Neural cell (in vitro differentiated cells): ENCODE results near the gene LCE2D. TPM values are rescaled to one million over a fixed set of nuclear protein-coding genes. Genes with fewer than 3 reads are reported as not detected.

Experiments used
- H2AFZ ChIP-seq: fragments of 200-600, 300-800 bp; sonication (generic), shearing (Covaris generic); 2 replicates; pipeline ENCODE4 v1.6.0; 2014; ENCODE audit warnings: low read depth, mild to moderate bottlenecking, antibody characterized with exemption, low read length, moderate library complexity
- H3F3A ChIP-seq: fragments of 200-600 bp; shearing (Covaris generic); 2 replicates; pipeline ENCODE4 v1.6.1; 2016; ENCODE audit warnings: mild to moderate bottlenecking, moderate library complexity, mixed read lengths, antibody characterized with exemption, low read length; ENCODE audit not compliant: insufficient read depth, poor library complexity, severe bottlenecking
- H3K27ac ChIP-seq: fragments of 200-600, 300-800 bp; sonication (generic), shearing (Covaris generic); 2 replicates; pipeline ENCODE4 v1.5.1; 2014; ENCODE audit warnings: mild to moderate bottlenecking, low read length, moderate library complexity
- H3K27me3 ChIP-seq: fragments of 300-800, 200-600 bp; sonication (generic), shearing (Covaris generic); 2 replicates; pipeline ENCODE4 v1.6.0; 2014; ENCODE audit warnings: mild to moderate bottlenecking, low read depth, low read length, moderate library complexity; ENCODE audit not compliant: insufficient read depth
- H3K36me3 ChIP-seq: fragments of 300-800, 200-600 bp; sonication (generic), shearing (Covaris generic); 2 replicates; pipeline ENCODE4 v1.5.1; 2014; ENCODE audit warnings: mild to moderate bottlenecking, antibody characterized with exemption, low read length, moderate library complexity; ENCODE audit not compliant: insufficient read depth
- H3K4me2 ChIP-seq: fragments of 300-800, 200-600 bp; sonication (generic), shearing (Covaris generic); 2 replicates; pipeline ENCODE4 v1.6.0; 2014; ENCODE audit warnings: mild to moderate bottlenecking, low read length
- H3K4me3 ChIP-seq: fragments of 300-800, 200-600 bp; sonication (generic), shearing (Covaris generic); 2 replicates; pipeline ENCODE4 v1.5.1; 2014; ENCODE audit warnings: mild to moderate bottlenecking, low read length, moderate library complexity
- H3K79me2 ChIP-seq: fragments of 200-600 bp; shearing (Covaris generic); replicated peaks from 2 replicates; pipeline ENCODE4 v1.6.0; 2014; ENCODE audit warnings: mild to moderate bottlenecking, low read length, moderate library complexity; ENCODE audit not compliant: insufficient read depth
- H3K9ac ChIP-seq: fragments of 300-800, 200-600 bp; sonication (generic), shearing (Covaris generic); 2 replicates; pipeline ENCODE4 v1.6.1; 2016; ENCODE audit warnings: mild to moderate bottlenecking, low read length, mixed read lengths
- H3K9me2 ChIP-seq: fragments of 200-600 bp; shearing (Covaris generic); 2 replicates; pipeline ENCODE4 v1.6.1; 2016; ENCODE audit warnings: mild to moderate bottlenecking, low read length, mixed read lengths; ENCODE audit not compliant: insufficient read depth
- H3K9me3 ChIP-seq: fragments of 200-600, 300-800 bp; sonication (generic), shearing (Covaris generic); 2 replicates; pipeline ENCODE4 v1.6.1; 2016; ENCODE audit warnings: mild to moderate bottlenecking, mixed run types, low read length, moderate library complexity, mixed read lengths
- H4K20me1 ChIP-seq: fragments of 200-600 bp; shearing (Covaris generic); 2 replicates; pipeline ENCODE4 v1.6.1; 2016; ENCODE audit warnings: mild to moderate bottlenecking, mixed run types; ENCODE audit not compliant: insufficient read depth
- EP300 ChIP-seq: fragments of 450-650 bp; conservative IDR thresholded peaks from 2 replicates; pipeline ENCODE4 v1.6.1; 2014; ENCODE audit warnings: antibody characterized with exemption, mild to moderate bottlenecking, moderate library complexity; ENCODE audit not compliant: poor library complexity, severe bottlenecking
- EZH2 ChIP-seq: fragments of 200-600, 300-800 bp; shearing (Covaris generic), sonication (generic); IDR thresholded peaks from 2 replicates; pipeline ENCODE4 v1.6.1; 2014; ENCODE audit warnings: antibody characterized with exemption, low read length, borderline replicate concordance, mild to moderate bottlenecking; ENCODE audit not compliant: insufficient read depth, poor library complexity, severe bottlenecking
- MXI1 ChIP-seq: fragments of 450-650 bp; conservative IDR thresholded peaks from 2 replicates; pipeline ENCODE4 v1.6.1; 2014; ENCODE audit warnings: antibody characterized with exemption, mild to moderate bottlenecking; ENCODE audit not compliant: poor library complexity, severe bottlenecking
- POLR2AphosphoS5 ChIP-seq: IDR thresholded peaks from 2 replicates; pipeline ENCODE4 v1.6.1; 2012
- RAD21 ChIP-seq: fragments of 450-650 bp; conservative IDR thresholded peaks from 2 replicates; pipeline ENCODE4 v1.6.1; 2014; ENCODE audit warnings: antibody characterized with exemption, mild to moderate bottlenecking, moderate library complexity
- TAF1 ChIP-seq: IDR thresholded peaks from 2 replicates; pipeline ENCODE4 v1.6.1; 2012; ENCODE audit warnings: low read depth
- polyA plus RNA-seq: library from polyadenylated mRNA; depleted of rRNA; stranded (reverse); fragments of >200 nt; gene quantifications from 2 replicates; pipeline ENCODE4 v1.2.3, GENCODE V29; 2014
- TF ChIP-seq, protein P1 (sequence below): fragments of 450-650 bp; IDR thresholded peaks from 2 replicates; pipeline ENCODE4 v1.5.1; 2014; ENCODE audit warnings: antibody characterized with exemption, mild to moderate bottlenecking, moderate library complexity; ENCODE audit not compliant: poor library complexity, severe bottlenecking
- TF ChIP-seq, protein P2 (sequence below): IDR thresholded peaks from 2 replicates; pipeline ENCODE4 v1.6.1; 2012; ENCODE audit warnings: borderline replicate concordance

The LCE2D gene
- polyA plus RNA-seq, 1 donor from 2014 or later, result not detected

GRCh38 chr1:152654110-152654509 is 9.1 kb upstream of the LCE2D start:
- Histone ChIP-seq H3K9ac (no peak overlapping the region), H3K9me2 (no peaks in the 10 kb centered on the region), H3K36me3 (no peaks in the 10 kb centered on the region), H3K4me2 (no peak overlapping the region), H2AFZ (no peak overlapping the region), H3K27ac (no peak overlapping the region), H3K9me3 (peaks cover 4% of the 10 kb centered on the region), H3K79me2 (no peaks in the 10 kb centered on the region), H3K4me3 (no peak overlapping the region), H4K20me1 (no peaks in the 10 kb centered on the region), H3F3A (no peaks in the 10 kb centered on the region), H3K27me3 (no peaks in the 10 kb centered on the region)
- TF ChIP-seq, protein P1, sequence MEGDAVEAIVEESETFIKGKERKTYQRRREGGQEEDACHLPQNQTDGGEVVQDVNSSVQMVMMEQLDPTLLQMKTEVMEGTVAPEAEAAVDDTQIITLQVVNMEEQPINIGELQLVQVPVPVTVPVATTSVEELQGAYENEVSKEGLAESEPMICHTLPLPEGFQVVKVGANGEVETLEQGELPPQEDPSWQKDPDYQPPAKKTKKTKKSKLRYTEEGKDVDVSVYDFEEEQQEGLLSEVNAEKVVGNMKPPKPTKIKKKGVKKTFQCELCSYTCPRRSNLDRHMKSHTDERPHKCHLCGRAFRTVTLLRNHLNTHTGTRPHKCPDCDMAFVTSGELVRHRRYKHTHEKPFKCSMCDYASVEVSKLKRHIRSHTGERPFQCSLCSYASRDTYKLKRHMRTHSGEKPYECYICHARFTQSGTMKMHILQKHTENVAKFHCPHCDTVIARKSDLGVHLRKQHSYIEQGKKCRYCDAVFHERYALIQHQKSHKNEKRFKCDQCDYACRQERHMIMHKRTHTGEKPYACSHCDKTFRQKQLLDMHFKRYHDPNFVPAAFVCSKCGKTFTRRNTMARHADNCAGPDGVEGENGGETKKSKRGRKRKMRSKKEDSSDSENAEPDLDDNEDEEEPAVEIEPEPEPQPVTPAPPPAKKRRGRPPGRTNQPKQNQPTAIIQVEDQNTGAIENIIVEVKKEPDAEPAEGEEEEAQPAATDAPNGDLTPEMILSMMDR, result peak; percentile 22
- no peak for TF ChIP-seq POLR2AphosphoS5

- H3K9ac ChIP-seq, result no peak overlapping the region
- no peak for TF ChIP-seq MXI1
- TF ChIP-seq POLR2AphosphoS5, result no peak
- TF ChIP-seq, protein P1, result no peak
- TF ChIP-seq RAD21, result no peak
- no peak for TF ChIP-seq EZH2
- TF ChIP-seq TAF1, result no peak
- TF ChIP-seq, protein P2, sequence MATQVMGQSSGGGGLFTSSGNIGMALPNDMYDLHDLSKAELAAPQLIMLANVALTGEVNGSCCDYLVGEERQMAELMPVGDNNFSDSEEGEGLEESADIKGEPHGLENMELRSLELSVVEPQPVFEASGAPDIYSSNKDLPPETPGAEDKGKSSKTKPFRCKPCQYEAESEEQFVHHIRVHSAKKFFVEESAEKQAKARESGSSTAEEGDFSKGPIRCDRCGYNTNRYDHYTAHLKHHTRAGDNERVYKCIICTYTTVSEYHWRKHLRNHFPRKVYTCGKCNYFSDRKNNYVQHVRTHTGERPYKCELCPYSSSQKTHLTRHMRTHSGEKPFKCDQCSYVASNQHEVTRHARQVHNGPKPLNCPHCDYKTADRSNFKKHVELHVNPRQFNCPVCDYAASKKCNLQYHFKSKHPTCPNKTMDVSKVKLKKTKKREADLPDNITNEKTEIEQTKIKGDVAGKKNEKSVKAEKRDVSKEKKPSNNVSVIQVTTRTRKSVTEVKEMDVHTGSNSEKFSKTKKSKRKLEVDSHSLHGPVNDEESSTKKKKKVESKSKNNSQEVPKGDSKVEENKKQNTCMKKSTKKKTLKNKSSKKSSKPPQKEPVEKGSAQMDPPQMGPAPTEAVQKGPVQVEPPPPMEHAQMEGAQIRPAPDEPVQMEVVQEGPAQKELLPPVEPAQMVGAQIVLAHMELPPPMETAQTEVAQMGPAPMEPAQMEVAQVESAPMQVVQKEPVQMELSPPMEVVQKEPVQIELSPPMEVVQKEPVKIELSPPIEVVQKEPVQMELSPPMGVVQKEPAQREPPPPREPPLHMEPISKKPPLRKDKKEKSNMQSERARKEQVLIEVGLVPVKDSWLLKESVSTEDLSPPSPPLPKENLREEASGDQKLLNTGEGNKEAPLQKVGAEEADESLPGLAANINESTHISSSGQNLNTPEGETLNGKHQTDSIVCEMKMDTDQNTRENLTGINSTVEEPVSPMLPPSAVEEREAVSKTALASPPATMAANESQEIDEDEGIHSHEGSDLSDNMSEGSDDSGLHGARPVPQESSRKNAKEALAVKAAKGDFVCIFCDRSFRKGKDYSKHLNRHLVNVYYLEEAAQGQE, result no peak
- no peak for TF ChIP-seq EP300
- H3K9me2 ChIP-seq, result no peaks in the 10 kb centered on the region
- no peak overlapping the region for H3K27ac ChIP-seq
- H3K4me3 ChIP-seq, result no peak overlapping the region
- no peaks in the 10 kb centered on the region for H3K36me3 ChIP-seq
- H3K79me2 ChIP-seq, result no peaks in the 10 kb centered on the region
- no peaks in the 10 kb centered on the region for H3F3A ChIP-seq
- peaks cover 4% of the 10 kb centered on the region for H3K9me3 ChIP-seq
- H2AFZ ChIP-seq, result no peak overlapping the region
- H3K4me2 ChIP-seq, result no peak overlapping the region
- no peaks in the 10 kb centered on the region for H3K27me3 ChIP-seq
- no peaks in the 10 kb centered on the region for H4K20me1 ChIP-seq
Observed at GRCh38 chr1:152656459-152656858, 6.7 kb upstream of the LCE2D start.
